Right lobe of liver (tissue), 4 donors: ENCODE measurements around the gene FOSL2.

Experiments used
- POLR2A ChIP-seq: fragments of 450-650 bp; IDR thresholded peaks from one replicate; pipeline ENCODE4 v1.6.1; 2017; ENCODE audit warnings: antibody characterized with exemption, mild to moderate bottlenecking
- TF ChIP-seq, protein P1 (sequence below), 4 donors: fragments of 200-600 bp in 3 of 4; fragments of 450-650 bp in 1 of 4; IDR thresholded peaks; one replicate each; pipeline versions ENCODE4 v1.5.1 to v1.8.0; 2016 to 2022; ENCODE audit warnings: antibody characterized with exemption in 4 of 4, mild to moderate bottlenecking in 2 of 4
- donor health status: DM: no; HTN: no; CAD: no.
- donor health status: DM: no; HTN: no; CAD: no.
- donor health status: DM: no; HTN: yes; CAD: no.

DNA sequence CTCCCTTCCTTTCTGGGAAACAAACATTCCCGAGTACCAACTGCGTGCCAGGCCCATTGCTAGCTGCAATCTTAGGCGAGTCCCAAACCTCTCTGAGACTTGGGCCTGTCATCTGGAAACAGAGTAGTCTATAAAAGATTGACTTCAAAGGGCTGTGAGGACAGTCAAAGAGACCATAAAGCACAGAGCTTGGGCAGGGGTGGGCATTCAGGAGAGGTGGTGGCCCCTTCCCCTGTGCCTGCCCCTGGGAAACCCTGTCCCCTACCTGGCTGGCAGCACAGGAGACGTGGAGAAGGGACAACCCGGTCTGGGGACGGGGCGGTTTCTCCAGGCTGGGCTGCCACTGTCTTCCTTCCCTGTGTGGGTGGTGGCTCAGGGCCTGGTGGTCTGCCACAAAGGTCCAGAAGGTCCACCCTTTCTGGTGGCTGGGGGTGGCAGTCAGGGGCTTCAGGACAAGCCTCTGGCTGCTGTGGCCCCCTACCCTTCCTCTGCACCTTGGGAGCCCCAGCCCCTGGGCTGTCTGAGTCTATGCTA, 33.9 kb upstream of the FOSL2 start:
- TF ChIP-seq, protein P1, sequence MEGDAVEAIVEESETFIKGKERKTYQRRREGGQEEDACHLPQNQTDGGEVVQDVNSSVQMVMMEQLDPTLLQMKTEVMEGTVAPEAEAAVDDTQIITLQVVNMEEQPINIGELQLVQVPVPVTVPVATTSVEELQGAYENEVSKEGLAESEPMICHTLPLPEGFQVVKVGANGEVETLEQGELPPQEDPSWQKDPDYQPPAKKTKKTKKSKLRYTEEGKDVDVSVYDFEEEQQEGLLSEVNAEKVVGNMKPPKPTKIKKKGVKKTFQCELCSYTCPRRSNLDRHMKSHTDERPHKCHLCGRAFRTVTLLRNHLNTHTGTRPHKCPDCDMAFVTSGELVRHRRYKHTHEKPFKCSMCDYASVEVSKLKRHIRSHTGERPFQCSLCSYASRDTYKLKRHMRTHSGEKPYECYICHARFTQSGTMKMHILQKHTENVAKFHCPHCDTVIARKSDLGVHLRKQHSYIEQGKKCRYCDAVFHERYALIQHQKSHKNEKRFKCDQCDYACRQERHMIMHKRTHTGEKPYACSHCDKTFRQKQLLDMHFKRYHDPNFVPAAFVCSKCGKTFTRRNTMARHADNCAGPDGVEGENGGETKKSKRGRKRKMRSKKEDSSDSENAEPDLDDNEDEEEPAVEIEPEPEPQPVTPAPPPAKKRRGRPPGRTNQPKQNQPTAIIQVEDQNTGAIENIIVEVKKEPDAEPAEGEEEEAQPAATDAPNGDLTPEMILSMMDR (IDR thresholded peaks at IDR 0.05) = no peak
- no peak for TF ChIP-seq POLR2A
